ENCODE measurements around the gene GGA3.

- TF ChIP-seq NBN (IDR thresholded peaks at IDR 0.05): no peak
- no peak for TF ChIP-seq TAF1 (IDR thresholded peaks at IDR 0.05; ENCODE audit: borderline replicate concordance, low read depth, low read length)
- no peak for TF ChIP-seq CTCF (IDR thresholded peaks at IDR 0.05 in 2 of 3, conservative IDR thresholded peaks at IDR 0.05 in 1 of 3; ENCODE audit: control insufficient read depth in 2 of 3, extremely low read depth in 1 of 3, insufficient read depth in 1 of 3, low read depth in 3 of 3, low read length in 3 of 3)
- no peak for TF ChIP-seq RFX5 (IDR thresholded peaks at IDR 0.05; ENCODE audit: low read depth, low read length)
- no peak for TF ChIP-seq TCF7 (IDR thresholded peaks at IDR 0.05; ENCODE audit: borderline replicate concordance)
- TF ChIP-seq POLR2AphosphoS5 (IDR thresholded peaks at IDR 0.05; ENCODE audit: low read length): no peak
- no peak for TF ChIP-seq POLR2A (IDR thresholded peaks at IDR 0.05; ENCODE audit: low read depth, low read length)
- TF ChIP-seq SIN3A (IDR thresholded peaks at IDR 0.05; ENCODE audit: low read depth, low read length): no peak
These were observed 22.2 kb downstream of the GGA3 start for GRCh38 chr17:75239214-75239613.

All from GM12878 (cell line).